HG02642 (cell line): ENCODE results near the gene PLCXD3.

Source experiments
- ATAC-seq: cut with Tn5 transposase; IDR thresholded peaks from one replicate; pipeline ENCODE4 v1.9.1; 2021; ENCODE audit warnings: mild to moderate bottlenecking; ENCODE audit not compliant: unreplicated experiment, poor library complexity

The PLCXD3 gene, protein sequence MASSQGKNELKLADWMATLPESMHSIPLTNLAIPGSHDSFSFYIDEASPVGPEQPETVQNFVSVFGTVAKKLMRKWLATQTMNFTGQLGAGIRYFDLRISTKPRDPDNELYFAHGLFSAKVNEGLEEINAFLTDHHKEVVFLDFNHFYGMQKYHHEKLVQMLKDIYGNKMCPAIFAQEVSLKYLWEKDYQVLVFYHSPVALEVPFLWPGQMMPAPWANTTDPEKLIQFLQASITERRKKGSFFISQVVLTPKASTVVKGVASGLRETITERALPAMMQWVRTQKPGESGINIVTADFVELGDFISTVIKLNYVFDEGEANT

DNA sequence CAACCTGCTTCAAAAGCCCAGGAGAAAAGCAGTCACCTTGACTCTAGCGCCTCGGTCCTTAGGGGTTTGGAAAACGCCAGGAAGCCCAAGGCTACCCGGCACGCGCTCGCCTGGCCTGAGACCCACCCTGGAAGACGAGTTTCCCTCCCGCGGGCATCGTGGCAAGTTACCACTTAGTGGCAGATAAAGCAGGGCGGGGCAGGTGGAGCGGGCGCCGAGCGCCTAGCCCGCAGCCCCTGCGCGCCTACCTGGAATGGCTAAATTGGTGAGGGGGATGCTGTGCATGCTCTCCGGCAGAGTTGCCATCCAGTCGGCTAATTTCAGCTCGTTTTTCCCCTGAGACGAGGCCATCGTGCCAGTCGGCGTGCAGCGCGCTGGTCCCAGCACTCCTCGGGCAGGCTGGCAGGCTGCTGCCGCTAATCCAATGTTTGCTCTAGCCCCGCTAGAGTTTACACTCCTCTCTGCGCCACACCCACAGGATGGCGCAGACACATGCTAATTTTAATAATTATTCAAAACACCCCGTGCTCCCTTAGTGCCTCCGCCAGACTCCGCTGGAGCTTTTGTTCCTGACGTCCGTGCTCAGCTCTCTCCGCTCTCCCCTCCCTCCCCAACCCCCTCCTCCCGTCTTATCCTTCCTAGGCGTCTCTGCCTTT lies at the start of gene PLCXD3:
Gene PLCXD3 (minus strand): TSS at position 426 of the 656 bp plus-strand sequence. CDS start 75 bp downstream, at position 351.
- no peak for ATAC-seq

DNA sequence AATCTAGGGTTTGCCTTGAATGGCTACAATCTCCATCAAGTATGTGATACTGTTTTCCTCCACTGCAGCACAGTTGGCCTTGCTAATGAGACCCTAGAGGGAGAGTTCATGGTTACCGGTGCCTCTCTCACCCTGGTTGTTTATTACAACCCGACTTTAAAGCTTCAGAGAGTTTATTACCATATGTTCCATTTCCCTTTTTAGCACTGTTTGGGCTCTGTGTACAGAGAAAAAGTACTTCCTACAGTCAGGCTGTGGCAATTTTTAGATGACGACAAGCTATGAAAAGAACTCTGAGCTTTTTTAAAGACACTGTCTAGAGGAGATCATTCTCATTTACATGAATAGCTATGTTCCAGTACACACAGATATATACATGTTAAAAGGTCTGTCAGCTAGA lies 48.8 kb upstream of the PLCXD3 start:
- no peak for ATAC-seq

DNA sequence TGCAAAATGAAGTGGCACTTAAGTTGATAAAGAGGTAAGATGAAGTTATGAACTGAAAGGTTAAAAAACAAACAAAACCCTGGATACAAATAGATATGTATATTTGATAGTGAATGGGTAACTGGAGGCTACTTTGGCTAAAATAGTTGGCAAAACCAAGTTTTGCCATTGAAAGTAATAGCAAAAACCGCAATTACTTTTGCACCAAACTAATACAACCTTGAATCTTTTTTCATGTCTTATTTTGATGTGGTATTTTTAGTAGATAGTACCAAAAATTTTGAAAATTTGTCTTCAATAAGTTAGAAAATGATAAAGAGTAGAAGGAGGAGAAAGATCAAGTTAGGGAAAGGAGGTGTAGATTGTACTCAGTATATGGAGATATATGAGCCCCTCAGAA lies 47.9 kb upstream of the PLCXD3 start:
- no peak for ATAC-seq

GRCh38 chr5:41547991-41548390 lies 37.6 kb upstream of the PLCXD3 start:
- no peak for ATAC-seq

- ATAC-seq, result no peak
Observed at GRCh38 chr5:41542183-41542582, 31.8 kb upstream of the PLCXD3 start.

GRCh38 chr5:41539454-41539853 lies 29.1 kb upstream of the PLCXD3 start:
- no peak for ATAC-seq

DNA sequence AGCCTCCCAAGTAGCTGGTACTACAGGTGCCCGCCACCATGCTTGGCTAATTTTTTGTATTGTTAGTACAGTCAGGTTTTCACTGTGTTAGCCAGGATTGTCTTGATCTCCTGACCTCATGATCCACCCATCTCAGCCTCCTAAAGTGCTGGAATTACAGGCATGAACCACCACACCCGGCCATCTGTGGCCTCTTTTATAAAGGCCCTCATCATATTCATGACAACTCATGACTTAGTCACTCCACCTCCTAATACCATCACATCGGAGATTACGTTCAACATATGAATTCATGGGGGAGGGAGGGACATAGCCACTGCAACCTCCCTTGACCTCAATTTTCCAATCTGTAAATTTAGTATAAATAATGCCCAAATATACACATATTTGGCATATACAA lies 27.2 kb upstream of the PLCXD3 start:
- ATAC-seq, result no peak

- no peak for ATAC-seq
Observed at GRCh38 chr5:41532485-41532884, 22.1 kb upstream of the PLCXD3 start.

DNA sequence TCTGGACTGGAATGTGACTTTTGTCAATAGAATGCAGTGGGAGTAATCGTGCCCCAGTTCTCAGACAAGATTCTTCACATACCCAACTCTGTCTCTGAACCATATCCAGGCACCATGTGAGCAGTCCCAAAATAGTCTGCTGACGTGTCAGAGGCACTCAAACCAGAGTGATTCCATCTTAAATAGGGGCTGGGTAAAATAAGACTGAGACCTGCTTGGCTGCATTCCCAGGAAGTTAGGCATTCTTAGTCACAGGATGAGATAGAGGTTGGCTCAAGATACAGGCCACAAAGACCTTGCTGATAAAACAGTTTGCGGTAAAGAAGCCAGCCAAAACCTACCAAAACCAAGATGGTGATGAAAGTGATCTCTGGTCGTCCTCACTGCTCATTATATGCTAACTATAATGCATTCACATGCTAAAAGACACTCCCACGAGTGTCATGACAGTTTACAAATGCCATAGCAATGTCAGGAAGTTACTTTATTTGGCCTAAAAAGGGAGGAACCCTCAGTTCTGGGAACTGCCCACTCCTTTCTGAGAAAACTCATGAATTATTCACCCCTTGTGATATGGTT lies 16.9 kb upstream of the PLCXD3 start:
- ATAC-seq, result no peak

- no peak for ATAC-seq
Observed at GRCh38 chr5:41526699-41527098, 16.3 kb upstream of the PLCXD3 start.

- ATAC-seq, result no peak
Observed at GRCh38 chr5:41524174-41524573, 13.8 kb upstream of the PLCXD3 start.

DNA sequence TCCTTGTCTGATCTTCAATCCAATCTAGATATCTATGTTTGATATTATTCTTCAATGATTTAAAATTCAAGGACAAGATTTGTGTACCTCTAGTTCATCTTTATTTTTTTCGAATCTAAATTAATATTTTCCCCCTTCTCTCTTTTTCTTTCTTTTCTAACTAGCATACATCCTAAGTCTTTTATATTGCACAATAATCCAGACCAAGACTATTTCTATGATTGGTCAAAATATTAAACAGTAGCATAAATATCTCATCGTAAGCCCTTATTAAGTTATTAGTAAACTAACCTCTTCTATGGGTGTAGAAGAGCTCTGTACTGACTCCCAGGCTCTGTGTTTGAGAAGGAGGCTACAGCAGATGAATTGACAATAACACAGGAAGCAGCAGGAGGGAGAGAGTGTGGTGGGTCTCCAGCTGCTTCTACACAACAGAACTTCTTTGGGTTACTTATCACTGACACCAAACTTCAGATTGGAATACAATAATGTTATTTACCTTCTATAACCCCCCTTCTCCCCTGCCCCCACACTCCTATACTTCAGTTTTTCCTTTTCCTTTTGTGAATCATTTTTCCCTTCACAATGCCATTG lies 11.9 kb upstream of the PLCXD3 start:
- ATAC-seq, result no peak

GRCh38 chr5:41519801-41520200 lies 9.4 kb upstream of the PLCXD3 start:
- no peak for ATAC-seq

- no peak for ATAC-seq
Observed at GRCh38 chr5:41517909-41518308, 7.5 kb upstream of the PLCXD3 start.

- ATAC-seq, result no peak
Observed at GRCh38 chr5:41511241-41511640, 840 bp upstream of the PLCXD3 start.

GRCh38 chr5:41509399-41510175 lies 814 bp downstream of the PLCXD3 start:
- ATAC-seq, result no peak

- no peak for ATAC-seq
Observed at GRCh38 chr5:41508696-41509398, 1.6 kb downstream of the PLCXD3 start.

GRCh38 chr5:41508186-41508585 lies 2.2 kb downstream of the PLCXD3 start:
- no peak for ATAC-seq

DNA sequence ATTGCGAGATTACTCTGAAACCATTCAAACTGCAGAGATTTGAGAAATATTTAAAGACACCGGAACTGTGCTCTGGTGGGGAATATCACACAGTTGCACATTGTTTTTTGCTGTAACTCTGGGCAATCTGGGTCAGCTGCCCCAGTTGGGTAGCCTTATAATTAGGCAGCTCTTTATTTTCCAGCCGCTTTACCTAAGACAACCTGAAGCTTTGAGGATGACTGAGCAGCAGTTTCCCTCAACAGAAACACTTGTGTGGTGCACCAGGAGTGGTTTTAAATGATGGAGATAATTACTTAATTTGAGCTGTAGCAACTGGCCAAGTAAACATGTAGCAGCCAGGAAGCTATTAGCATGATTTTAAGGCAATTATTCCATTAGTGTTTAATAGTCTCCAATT lies 2.9 kb downstream of the PLCXD3 start:
- no peak for ATAC-seq

- ATAC-seq, result no peak
Observed at GRCh38 chr5:41503860-41504259, 6.5 kb downstream of the PLCXD3 start.
